Activated CD8-positive, alpha-beta memory T cell treated with anti-CD3 and anti-CD28 coated beads, Interleukin-2, amount 50 U/mL, for 24 hours (primary cell): ENCODE data around the gene NBPF11.
"Not testable (repeated sequence)": the region's sequence is repeated elsewhere in the genome, so short reads cannot be mapped to it uniquely, and the experiment has no call there.

Experiments
- DNase-seq: peaks from one replicate; pipeline ENCODE4 v3.0.0-alpha.2; 2020; ENCODE audit errors: extremely low read depth

The NBPF11 gene

DNA sequence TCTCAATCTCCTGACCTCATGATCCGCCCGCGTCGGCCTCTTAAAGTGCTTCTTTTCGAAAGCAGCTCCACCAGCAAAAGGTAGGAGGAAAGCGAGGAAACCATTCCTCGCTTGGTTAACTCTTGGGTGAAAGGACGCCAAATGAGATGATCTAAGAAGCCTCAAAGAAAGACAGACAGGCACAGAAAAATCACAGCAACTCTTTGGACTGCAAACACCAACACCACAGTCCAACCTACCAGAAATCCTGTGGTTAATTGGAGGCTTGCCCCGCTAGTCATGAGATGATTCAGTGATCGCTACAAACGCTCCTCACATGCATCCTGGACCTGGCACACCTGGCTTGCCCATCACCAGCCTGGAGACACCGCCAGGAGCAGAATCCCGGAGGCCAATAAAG is 1.1 kb downstream of the NBPF11 start:
- DNase-seq, result not testable (repeated sequence)

DNA sequence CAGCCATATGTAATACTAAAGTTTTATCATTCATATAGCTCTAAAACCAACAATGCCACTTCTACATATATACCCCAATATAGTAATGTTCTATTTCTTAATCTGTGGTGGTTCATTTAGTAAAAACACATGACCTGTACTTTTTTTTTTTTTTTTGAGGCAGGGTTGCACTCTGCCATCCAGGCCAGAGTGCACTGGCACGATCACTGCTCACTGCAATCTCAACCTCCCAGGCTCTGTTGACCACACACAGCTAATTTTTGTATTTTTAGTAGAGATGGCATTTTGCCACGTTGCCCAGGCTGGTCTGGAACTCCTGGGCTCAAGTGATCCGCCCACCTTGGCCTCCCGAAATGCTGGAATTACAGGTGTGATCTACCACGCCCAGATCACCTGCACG is 2.1 kb downstream of the NBPF11 start:
- not testable (repeated sequence) for DNase-seq

DNA sequence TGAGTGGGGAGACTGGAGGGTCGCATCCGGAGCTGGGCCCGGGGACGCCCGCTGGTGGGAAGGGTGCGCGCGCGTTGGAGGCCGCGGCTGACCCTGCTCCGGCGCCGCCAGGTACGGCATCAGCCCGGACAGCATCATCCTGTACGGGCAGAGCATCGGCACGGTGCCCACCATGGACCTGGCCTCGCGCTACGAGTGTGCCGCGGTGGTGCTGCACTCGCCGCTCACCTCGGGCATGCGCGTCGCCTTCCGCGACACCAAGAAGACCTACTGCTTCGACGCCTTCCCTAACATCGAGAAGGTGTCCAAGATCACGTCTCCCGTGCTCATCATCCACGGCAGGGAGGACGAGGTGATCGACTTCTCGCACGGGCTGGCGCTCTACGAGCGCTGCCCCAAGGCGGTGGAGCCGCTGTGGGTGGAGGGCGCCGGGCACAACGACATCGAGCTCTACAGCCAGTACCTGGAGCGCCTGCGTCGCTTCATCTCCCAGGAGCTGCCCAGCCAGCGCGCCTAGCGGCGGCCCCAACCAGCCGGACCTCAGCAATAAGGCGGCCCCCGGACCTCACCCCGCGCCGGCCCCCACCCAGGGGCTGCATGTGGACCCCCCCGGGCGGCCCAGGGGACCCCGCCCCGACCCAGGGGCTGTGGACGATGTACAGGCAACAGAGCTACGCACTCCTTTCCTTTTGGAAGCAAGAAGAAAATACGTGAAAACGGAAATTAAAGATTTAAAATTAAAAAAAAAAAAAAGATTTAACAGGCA is 2.8 kb downstream of the NBPF11 start:
- DNase-seq, result not testable (repeated sequence)

DNA sequence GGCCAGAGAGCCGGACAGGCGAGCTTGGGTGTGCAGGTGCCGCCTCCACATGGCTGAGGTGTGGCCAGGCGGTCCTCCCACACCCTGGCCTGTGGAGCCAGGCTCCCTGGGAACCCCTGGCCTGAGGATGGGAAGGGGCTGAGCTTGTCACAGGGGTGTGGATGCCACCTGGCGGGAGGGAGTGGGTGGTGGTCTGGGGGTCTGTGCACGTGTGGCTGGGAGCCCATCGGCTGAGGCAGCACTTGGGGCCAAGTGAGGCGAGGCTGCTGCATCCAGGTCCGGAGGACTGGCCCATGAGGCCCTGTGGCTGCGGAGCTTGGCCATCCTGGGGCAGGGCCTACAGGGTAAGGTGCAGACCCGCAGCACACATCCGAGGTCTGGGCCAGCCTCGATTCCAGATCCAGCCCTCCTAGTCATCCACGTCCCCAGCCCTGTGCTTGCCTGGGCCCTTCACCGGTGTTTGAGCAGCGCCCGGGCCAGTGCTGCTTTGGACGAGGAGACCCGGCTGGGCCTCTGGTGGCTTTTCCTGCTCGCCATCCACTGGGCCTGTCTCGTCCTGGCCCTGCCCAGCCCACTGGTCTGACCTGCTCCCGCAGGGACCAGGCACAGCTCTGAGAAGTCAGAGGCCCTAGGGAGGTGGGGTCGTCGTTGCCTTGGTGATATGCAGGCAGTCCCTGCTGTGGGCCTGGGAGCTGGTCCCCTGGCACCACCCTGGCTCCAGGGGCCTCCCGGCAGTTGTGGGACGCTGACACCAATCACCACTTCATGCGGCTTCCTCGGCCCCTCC is 4.8 kb downstream of the NBPF11 start:
- DNase-seq, result not testable (repeated sequence)

DNA sequence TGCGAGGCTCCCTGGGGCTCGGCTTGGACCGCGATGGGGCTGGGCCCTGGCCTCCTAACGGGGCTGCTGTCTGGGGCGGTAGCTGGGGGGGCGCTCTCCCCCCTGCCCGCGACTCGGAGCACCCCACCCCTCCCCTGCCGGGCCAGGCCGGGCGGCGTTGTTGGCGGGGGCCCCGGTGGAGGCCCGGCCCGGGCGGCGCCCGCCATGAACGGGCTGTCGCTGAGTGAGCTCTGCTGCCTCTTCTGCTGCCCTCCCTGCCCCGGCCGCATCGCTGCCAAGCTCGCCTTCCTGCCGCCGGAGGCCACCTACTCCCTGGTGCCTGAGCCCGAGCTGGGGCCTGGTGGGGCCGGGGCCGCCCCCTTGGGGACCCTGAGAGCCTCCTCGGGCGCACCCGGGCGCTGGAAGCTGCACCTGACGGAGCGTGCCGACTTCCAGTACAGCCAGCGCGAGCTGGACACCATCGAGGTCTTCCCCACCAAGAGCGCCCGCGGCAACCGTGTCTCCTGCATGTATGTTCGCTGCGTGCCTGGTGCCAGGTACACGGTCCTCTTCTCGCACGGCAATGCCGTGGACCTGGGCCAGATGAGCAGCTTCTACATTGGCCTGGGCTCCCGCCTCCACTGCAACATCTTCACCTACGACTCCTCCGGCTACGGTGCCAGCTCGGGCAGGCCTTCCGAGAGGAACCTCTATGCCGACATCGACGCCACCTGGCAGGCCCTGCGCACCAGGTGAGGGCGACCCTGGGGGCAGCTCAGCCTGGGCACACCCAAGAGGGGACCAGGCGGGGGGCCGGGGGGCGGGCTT is 5.7 kb downstream of the NBPF11 start:
- not testable (repeated sequence) for DNase-seq

DNA sequence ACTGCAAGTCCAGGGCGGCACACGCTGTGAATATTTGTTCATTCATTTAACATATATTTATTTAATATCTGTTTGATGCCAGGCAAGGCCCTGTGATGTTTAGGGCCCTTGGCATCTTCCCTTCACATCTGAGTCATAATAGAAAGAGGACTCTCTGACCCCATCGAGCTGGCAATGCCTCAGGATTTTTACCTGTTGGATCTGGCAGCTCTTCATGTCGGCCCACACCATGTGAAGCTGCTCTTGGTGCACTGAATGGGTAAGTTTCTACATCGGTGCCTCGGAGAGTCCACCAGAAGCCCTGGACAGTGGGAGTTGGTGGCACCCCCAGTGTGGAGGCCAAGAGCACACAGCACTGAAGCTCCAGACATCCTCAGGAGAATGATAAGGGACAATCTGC is 8.9 kb downstream of the NBPF11 start:
- not testable (repeated sequence) for DNase-seq

DNA sequence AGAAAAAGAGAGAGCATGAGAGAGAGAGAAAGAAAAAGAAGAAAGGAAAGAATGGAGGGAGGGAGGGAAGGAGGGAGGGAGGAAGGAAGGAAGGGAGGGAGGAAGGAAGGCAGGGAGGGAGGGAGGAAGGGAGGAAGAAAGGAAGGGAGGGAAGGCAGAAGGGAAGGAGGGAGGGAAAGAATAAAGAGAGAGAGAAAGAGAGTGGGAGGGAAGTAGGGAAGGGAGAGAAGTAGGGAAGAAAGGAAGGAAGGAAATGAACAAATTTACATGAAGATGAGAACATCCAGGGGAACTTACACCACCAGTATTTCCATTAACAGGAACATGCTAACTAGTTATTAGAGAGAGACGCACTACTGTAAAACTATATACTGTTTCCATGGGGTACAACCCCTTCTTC is 10.1 kb downstream of the NBPF11 start:
- DNase-seq, result not testable (repeated sequence)

DNA sequence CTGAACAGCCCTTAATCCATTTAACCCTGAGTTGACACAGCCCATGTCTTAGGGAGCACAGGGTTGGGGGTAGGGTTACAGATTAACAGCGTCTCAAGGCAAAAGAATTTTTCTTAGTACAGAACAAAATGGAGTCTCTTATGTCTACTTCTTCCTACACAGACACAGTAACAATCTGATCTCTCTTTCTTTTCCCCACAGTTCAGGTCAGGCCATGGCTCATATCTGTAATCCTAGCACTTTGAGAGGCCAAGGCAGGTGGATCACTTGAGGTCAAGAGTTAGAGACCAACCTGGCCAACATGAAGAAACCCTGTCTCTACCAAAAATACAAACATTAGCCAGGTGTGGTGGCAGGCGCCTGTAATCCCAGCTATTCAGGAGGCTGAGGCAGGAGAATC is 13.5 kb downstream of the NBPF11 start:
- DNase-seq, result not testable (repeated sequence)

DNA sequence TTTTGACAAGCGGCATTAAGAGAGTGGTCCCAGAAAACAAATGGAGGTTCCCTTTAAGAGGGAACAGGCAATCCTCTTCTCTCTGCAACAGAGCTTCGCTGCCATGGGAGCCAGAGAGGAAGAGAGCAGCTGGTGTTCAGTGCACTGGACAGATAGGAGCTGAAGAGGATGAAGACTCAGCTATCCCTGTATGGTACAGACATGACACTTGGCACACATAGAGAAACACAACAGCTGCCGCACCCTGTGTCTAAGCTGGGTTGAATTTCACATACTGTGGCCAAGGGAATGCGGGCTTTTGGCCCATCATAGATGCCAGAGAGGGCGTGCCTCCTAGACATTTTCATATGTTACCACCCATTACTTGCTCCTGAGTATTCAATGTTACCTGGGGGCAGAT is 29.7 kb downstream of the NBPF11 start:
- DNase-seq, result not testable (repeated sequence)

DNA sequence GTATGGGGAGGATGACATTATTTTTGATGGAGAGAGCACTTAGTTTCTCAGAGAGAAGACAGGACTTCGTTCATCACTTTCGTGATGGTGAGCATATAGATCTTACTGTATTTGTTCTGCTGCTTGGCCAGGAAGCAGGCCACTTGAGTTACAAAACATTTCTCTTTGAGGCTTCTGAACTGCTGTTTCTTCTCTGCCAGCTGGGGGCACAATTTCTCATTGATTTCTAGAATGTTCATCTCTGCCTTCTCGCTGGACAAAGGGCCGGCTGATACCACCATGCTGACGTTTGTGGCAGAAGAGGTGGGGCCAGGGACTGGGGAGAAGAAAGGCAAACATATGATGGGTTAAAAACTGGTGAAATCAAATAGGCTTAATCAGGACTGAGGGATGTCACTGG is 31.7 kb downstream of the NBPF11 start:
- DNase-seq, result not testable (repeated sequence)

DNA sequence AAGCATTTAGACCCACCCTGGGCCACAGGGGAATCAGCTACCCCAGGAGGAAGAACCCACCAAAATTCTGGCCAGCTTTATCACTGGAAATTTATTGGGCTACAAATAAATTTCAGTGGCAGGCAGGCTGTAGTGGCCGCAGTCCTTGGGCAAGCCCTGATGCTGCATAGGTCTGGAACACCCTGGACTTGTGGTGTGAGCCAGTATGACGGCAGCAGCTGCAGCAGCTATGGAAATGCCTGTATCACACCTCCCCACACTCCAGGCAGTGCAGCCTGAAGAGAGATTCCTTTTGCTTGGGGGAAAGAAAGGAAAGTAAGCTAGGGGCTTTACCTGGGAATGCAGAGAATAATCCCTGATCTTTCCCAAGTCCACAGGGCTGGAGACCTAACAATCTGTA is 56.3 kb downstream of the NBPF11 start:
- DNase-seq, result not testable (repeated sequence)

DNA sequence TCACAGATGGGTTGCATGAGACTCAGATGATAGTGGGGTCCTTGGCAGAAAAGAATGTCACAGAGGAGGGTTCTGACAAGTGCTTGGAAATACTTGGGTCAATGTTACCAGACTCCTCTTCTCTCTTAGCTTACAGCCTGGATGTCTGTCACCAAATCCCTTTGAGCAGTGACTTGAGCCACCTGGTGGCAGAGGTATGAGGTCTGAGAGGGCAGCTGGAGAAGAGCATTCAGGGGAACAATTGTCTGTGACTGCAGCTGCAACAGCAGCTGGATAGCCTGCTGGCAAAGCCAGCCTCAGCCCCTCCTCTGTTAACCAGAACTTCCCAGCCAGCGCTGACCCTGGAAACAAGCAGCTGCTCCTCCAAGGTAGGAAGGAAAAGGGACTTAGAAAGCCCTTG is 65.9 kb downstream of the NBPF11 start:
- DNase-seq, result not testable (repeated sequence)

DNA sequence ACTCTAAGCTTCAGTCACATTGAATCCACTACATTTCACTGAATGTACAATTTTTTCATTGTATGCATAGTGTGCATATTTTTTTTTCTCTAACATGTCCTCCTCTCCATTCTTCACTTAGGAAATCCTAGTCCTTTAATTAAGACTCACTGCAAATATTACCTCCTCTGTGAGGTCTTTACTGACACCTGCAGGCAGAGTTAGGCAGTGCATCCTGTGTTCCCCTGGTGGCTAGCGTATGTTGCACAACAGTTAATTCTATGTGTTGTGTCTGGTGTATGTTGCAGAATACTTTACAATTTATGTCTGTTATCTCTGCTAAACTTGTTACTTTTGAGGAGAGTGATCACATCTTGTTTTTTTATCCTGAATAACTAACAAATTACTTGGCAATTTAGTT is 70.9 kb downstream of the NBPF11 start:
- not testable (repeated sequence) for DNase-seq

DNA sequence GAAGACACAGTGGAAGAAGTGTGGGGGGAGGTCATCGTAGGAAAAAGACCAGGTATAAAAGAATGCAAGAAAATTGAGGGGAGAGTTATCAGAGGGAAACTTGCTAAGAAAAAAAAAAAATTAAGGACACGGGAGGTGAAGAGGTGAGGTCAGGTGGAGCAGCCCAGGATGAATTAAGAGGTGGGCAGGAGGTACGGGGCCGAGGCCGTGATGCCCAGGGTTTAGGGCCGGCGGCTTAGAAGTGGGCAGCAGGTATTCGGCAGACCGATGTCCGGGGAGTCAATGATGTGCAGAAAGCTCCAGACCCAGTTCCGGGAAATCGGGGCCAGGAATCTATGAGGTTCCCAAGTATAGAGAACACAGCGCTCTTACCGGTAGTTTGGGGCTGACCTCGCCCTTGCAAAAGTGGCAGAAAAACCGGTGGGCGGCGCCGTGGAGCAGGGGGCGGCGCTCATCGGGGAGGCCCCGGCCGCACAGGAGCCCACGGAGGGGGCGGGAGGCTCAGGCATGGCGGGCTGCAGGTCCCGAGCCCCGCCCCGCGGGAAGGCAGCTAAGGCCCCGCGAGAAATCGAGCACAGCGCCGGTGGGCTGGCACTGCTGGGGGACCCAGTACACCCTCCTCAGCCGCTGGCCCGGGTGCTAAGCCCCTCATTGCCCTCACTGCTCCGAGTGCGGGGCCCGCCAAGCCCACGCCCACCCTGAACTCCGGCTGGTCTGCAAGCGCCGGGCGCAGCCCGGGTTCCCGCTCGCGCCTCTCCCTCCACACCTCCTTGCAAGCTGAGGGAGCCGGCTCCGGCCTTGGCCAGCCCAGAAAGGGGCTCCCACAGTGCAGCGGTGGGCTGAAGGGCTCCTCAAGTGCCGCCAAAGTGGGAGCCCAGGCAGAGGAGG is 73.2 kb downstream of the NBPF11 start:
- not testable (repeated sequence) for DNase-seq

DNA sequence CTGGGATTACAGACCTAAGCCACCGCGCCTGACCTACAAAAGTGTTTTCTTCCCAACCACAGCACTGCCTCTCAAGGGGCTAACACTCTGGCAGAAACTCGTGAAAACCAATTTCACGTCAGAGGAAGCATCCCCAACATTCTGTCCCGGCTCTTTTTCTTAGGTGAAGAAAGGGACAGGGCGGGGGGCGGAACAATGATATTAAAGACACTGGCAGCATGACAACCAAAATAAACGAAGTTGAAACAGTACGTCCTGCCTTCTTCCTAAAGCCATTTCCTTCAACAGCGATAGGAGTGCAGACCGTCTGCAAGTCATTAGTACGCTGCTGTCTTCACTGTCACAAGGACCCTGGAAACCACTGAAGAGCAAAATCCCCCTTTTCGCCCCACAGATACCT is 74.0 kb downstream of the NBPF11 start:
- DNase-seq, result not testable (repeated sequence)

DNA sequence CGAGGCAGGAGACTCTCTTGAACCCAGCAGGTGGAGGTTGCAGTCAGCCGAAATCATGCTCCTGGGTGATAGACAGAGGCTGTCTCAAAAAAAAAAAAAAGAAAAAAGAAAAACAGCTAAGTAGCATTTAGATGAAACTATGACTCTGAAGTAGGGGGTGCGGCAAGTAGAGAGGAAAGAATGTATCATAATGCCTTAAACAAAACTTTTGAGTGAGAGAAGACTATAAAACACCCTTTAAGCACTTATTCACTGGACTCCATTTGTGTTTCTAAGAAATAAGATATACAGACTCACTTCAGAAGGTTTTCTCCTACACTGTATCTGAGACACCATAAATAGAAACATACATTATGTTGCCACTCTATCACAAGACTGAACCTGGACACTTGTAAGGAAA is 74.6 kb downstream of the NBPF11 start:
- DNase-seq, result not testable (repeated sequence)

DNA sequence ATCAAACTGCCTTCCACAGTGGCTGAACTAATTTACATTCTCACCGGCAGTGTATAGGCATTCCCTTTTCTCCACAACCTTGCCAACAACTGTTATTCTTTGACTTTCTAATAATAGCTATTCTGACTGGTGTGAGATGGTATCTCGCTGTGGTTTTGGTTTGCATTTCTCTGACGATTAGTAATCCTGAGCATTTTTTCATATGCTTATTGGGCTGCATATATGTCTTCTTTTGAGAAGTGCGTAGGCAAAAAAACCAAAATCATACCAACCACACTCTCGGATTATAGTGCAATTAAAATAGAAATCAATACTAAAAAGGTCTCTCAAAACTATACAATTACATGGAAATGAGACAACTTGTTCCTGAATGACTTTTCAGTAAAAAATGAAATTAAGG is 78.7 kb downstream of the NBPF11 start:
- DNase-seq, result not testable (repeated sequence)

DNA sequence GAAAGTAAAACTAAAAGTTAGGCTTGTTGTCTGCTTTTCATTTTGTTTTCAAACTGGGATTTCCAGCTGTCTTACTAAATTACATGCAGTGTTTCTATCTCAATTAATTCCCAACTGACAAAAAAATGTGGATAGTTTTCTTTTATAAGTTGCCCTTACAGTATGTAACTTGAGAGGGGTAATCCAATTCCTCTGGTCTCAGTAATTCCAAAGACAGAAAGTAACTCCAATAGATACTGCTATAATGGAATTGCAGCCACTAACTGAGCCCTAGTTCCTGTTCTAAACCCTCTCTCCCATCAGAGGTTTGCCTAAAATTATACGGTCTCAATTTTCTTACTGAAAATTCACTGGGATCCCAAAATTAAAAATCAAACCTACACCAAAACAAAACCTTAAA is 83.5 kb downstream of the NBPF11 start:
- DNase-seq, result not testable (repeated sequence)

DNA sequence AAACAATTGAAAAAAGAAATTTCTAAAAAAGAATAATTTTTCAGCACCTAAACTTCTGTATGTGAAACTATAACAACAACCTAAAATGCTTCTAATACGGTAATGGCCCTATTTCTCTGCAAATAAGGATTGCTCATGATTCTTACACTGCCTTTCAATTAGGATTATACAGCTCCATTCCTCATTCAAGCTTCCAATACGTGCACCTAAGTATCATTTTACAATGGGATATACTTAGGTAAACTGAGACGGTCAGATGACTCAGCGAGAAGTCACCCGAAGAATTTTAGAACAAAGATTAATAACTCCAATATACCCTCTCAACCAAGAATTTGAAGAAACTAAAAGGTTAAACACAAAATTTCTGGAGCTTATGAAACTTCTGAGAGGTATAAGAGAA is 83.9 kb downstream of the NBPF11 start:
- not testable (repeated sequence) for DNase-seq

DNA sequence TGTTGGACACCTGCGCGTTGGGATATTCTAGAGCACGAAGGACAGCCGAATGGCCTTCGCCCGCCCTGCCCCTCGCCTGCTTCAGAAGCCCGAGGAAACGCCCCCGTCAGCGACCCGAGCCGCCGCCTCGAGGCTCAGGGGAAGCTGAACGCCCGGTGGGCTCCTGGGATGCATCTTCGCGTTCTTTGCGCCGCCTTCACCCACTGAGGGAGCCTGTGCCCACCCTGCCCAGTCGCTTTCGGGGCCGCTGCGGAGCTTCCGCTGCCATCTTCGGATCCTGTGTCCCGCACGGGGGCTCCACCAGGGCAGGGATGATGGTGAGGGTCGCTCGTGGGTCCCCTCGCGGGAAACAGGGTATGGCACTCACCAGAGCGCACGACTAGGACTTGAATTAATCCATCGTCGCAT is 91.8 kb downstream of the NBPF11 start:
- DNase-seq, result not testable (repeated sequence)

DNA sequence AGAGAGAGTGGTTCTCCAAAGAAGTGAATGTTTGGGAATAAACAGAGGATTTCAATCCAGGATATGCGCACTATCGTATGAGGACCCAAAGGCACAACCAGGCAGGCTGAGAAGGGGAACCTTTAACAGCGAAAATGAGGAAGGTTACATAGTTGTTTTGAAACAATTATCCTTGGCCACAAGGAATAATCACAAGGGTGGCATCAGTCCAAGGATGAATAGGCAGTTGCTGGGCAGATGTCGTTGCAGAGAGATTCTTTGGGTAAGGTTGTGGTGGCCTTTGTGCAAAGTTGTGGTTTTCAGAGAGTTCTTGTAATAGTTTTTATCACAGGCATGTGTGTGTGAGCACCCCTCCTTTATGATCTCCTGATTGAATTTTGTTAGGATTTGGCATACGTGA is 94.7 kb downstream of the NBPF11 start:
- DNase-seq, result not testable (repeated sequence)
